ENCODE results near the gene MTF2. TPM values are rescaled to one million over a fixed set of nuclear protein-coding genes. Genes with fewer than 3 reads are reported as not detected.

MTF2 gene
- polyA plus RNA-seq, 1 donor (not counting 4 experiments of a cell fraction or from before 2014, with no cell fraction given), result 24.8 TPM

DNA sequence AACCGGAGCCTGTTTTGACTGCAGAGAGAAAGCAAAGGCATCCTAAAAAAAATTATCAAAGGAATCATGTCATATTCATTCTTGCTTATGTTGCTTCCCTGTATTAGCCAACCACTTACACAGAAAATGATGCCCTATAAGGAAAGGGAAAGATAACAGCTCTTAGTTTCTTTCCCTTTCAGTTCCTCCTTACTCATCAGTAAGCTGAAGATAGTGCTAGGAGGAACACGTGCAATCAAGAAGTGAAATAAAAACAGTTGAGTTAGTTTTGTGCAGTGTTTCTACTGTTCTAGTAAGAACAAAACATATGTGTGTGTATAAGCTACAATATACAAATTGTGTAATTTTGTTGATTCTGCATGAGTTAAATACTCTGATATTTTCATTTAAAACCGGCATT lies 45.3 kb upstream of the MTF2 start:
- H3K36me3 ChIP-seq (ENCODE audit: control insufficient read depth in 2 of 2, extremely low read depth in 1 of 2, insufficient read depth in 2 of 2, low read length in 2 of 2), result no peaks in the 10 kb centered on the region
- dilution Hi-C loops (cut with MboI; ENCODE audit: extremely low pct_ligation_motif_present, low sequenced_read_pairs), result no loop called here
- H3K27ac ChIP-seq (ENCODE audit: control insufficient read depth, insufficient read depth, low read length), result no peak overlapping the region
- H3K4me1 ChIP-seq (ENCODE audit: control insufficient read depth, extremely low read depth, insufficient read depth, low read length), result no peaks in the 10 kb centered on the region
- no peak overlapping the region for H3K4me3 ChIP-seq (ENCODE audit: control insufficient read depth in 2 of 3, extremely low read depth in 1 of 3, insufficient read depth in 2 of 3, low read depth in 1 of 3, low read length in 3 of 3)
- no peak overlapping the region for H3K4me2 ChIP-seq (ENCODE audit: control insufficient read depth, extremely low read depth, insufficient read depth, low read depth, low read length)
- DNase-seq (ENCODE audit: low read depth, low spot score), result no peak
- no peaks in the 10 kb centered on the region for H3K9me3 ChIP-seq (ENCODE audit: control insufficient read depth, low read depth, low read length)
- H3K79me2 ChIP-seq (ENCODE audit: control insufficient read depth, insufficient read depth, low read length), result no peaks in the 10 kb centered on the region
- TF ChIP-seq EZH2 (IDR thresholded peaks at IDR 0.05; ENCODE audit: low read length), result no peak
- TF ChIP-seq, protein P1, sequence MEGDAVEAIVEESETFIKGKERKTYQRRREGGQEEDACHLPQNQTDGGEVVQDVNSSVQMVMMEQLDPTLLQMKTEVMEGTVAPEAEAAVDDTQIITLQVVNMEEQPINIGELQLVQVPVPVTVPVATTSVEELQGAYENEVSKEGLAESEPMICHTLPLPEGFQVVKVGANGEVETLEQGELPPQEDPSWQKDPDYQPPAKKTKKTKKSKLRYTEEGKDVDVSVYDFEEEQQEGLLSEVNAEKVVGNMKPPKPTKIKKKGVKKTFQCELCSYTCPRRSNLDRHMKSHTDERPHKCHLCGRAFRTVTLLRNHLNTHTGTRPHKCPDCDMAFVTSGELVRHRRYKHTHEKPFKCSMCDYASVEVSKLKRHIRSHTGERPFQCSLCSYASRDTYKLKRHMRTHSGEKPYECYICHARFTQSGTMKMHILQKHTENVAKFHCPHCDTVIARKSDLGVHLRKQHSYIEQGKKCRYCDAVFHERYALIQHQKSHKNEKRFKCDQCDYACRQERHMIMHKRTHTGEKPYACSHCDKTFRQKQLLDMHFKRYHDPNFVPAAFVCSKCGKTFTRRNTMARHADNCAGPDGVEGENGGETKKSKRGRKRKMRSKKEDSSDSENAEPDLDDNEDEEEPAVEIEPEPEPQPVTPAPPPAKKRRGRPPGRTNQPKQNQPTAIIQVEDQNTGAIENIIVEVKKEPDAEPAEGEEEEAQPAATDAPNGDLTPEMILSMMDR (optimal IDR thresholded peaks at IDR 0.05 in 1 of 3, IDR thresholded peaks at IDR 0.05 in 1 of 3, conservative IDR thresholded peaks at IDR 0.05 in 1 of 3; ENCODE audit: extremely low read depth in 1 of 3, insufficient read depth in 2 of 3, low read length in 3 of 3), result no peak
- no peaks in the 10 kb centered on the region for H3K27me3 ChIP-seq (ENCODE audit: control insufficient read depth, extremely low read depth, insufficient read depth, low read length)
- no peaks in the 10 kb centered on the region for H4K20me1 ChIP-seq (ENCODE audit: control insufficient read depth, extremely low read depth, insufficient read depth, low read length)
- no peak overlapping the region for H3K9ac ChIP-seq (ENCODE audit: control insufficient read depth, extremely low read depth, insufficient read depth, low read length)
- FAIRE-seq, result no peak
- no peak overlapping the region for H2AFZ ChIP-seq (ENCODE audit: control insufficient read depth, low read length)
- H3K9me1 ChIP-seq (ENCODE audit: control insufficient read depth, extremely low read depth, insufficient read depth, low read length), result no peaks in the 10 kb centered on the region

- no peak for TF ChIP-seq EZH2 (IDR thresholded peaks at IDR 0.05; ENCODE audit: low read length)
- TF ChIP-seq, protein P1 (optimal IDR thresholded peaks at IDR 0.05 in 1 of 3, IDR thresholded peaks at IDR 0.05 in 1 of 3, conservative IDR thresholded peaks at IDR 0.05 in 1 of 3; ENCODE audit: extremely low read depth in 1 of 3, insufficient read depth in 2 of 3, low read length in 3 of 3), result no peak
- no peak overlapping the region for H2AFZ ChIP-seq (ENCODE audit: control insufficient read depth, low read length)
- no peak overlapping the region for H3K27ac ChIP-seq (ENCODE audit: control insufficient read depth, insufficient read depth, low read length)
- FAIRE-seq (no peak), DNase-seq (ENCODE audit: low read depth, low spot score) (no peak)
- H3K4me2 ChIP-seq (ENCODE audit: control insufficient read depth, extremely low read depth, insufficient read depth, low read depth, low read length), result no peak overlapping the region
- H3K9me1 ChIP-seq (ENCODE audit: control insufficient read depth, extremely low read depth, insufficient read depth, low read length), result no peaks in the 10 kb centered on the region
- no peaks in the 10 kb centered on the region for H3K9me3 ChIP-seq (ENCODE audit: control insufficient read depth, low read depth, low read length)
- no peak overlapping the region for H3K9ac ChIP-seq (ENCODE audit: control insufficient read depth, extremely low read depth, insufficient read depth, low read length)
- H3K4me1 ChIP-seq (ENCODE audit: control insufficient read depth, extremely low read depth, insufficient read depth, low read length), result no peaks in the 10 kb centered on the region
- no peaks in the 10 kb centered on the region for H3K36me3 ChIP-seq (ENCODE audit: control insufficient read depth in 2 of 2, extremely low read depth in 1 of 2, insufficient read depth in 2 of 2, low read length in 2 of 2)
- H4K20me1 ChIP-seq (ENCODE audit: control insufficient read depth, extremely low read depth, insufficient read depth, low read length), result no peaks in the 10 kb centered on the region
- dilution Hi-C loops (cut with MboI; ENCODE audit: extremely low pct_ligation_motif_present, low sequenced_read_pairs), result no loop called here
- H3K4me3 ChIP-seq (ENCODE audit: control insufficient read depth in 2 of 3, extremely low read depth in 1 of 3, insufficient read depth in 2 of 3, low read depth in 1 of 3, low read length in 3 of 3), result no peak overlapping the region
- H3K27me3 ChIP-seq (ENCODE audit: control insufficient read depth, extremely low read depth, insufficient read depth, low read length), result no peaks in the 10 kb centered on the region
- no peaks in the 10 kb centered on the region for H3K79me2 ChIP-seq (ENCODE audit: control insufficient read depth, insufficient read depth, low read length)
Observed at GRCh38 chr1:93034397-93034796, 44.7 kb upstream of the MTF2 start.

Measured in keratinocyte (primary cell).